HG02870 (cell line): ENCODE data around the gene CPB1.

ENCODE experiments used
- ATAC-seq: cut with Tn5 transposase; IDR thresholded peaks from one replicate; pipeline ENCODE4 v1.9.1; 2021; ENCODE audit warnings: mild to moderate bottlenecking, moderate library complexity; ENCODE audit not compliant: unreplicated experiment

The CPB1 gene

DNA sequence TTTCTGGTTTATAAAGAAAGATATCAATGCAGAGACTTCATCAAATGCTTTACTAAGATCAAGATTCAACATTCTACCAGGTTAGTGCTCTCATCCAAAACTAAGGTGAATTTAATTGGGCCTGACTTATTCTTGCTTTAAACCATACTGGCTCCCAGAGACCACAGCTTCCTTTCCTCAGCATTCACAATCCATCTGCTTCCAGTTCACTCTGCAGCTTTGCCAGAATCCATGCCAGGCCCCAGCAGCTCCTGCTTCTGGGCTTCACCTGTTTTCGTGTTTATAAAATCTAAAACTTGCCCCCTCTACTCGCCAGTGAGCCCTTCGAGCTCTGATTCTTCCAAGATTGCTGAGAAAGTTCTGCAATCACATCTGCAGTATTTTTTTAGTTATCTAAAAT lies 2.3 kb downstream of the CPB1 start:
- no peak for ATAC-seq

DNA sequence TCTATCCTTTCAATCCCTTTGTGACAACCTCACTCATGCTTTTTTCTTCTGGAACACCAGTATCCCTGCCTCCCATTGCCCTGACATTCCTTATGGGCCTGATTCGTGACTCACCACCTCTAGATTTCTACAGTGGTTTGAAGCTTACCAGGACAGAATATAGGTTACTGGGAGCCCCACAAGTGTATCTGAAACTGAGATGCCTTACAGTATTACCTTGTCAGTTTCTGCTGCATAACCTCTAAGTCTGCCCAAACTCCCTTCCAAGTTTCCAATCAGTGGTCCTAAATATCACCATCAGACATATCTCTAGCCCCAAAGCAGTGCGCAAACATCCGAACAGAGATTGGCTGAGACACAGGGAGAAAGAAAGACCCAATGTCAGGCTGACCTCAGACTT lies 5.6 kb downstream of the CPB1 start:
- no peak for ATAC-seq

DNA sequence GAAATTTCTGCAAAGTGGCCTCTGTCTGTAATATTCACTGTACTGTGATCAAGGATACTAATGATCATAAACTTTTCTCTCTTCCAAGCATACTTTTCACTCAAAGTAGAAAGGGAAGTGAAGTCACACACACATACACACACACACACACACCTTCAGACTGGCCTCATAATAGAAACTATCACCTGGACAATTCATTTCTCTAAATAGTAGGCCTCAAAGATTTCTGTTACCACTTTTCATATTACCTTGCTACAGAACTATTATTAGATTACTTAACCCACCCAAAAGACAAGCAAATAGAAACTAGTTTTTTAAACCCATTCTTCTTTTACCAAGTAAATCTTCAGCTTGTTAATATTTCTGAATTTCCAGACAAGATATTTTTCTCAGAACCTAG lies 12.2 kb downstream of the CPB1 start:
- peak; percentile 76 for ATAC-seq

DNA sequence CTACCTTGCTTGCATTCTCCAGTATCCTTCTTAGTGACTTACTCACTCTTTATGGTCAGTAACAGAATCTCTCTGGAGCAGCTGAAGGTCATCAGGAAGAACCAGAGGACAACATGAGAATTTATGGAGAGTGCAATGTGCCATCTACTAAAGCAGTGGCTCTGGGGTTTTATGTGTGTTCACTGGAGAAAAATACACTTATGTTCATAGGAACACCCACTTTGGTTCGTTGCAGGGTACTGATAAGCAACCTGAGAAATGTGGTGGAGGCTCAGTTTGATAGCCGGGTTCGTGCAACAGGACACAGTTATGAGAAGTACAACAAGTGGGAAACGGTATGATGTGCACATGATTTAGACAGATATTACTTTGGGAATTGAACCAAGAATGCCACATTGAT lies 12.8 kb downstream of the CPB1 start:
- no peak for ATAC-seq

DNA sequence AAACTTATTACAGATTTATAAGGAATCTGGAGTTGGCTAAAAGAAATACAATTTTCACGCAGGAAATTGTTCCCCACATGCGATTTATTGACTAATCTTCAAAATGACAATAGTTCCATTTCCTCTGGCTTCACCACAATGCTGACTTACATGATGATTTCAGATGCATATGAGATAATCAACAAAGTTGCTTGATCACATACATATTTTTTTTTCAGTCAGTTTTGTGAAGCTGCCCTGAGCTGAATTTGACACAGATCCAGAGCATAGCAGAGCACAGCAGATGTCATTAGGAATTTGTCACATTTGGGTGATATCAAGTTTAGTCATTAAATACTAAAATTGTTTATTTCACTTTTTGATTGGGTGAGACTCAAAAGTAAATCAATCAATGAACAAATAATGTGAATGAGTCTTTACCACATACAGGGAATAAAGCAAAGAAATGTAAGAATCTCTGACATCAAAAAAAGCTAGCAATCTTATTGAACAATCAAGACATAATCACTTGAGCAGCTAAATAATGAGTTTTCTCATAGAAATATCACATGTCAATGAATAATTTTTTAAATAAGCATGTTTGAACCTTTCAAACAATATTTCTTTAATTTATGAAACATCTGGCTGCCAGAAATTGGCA lies 18.3 kb downstream of the CPB1 start:
- no peak for ATAC-seq

DNA sequence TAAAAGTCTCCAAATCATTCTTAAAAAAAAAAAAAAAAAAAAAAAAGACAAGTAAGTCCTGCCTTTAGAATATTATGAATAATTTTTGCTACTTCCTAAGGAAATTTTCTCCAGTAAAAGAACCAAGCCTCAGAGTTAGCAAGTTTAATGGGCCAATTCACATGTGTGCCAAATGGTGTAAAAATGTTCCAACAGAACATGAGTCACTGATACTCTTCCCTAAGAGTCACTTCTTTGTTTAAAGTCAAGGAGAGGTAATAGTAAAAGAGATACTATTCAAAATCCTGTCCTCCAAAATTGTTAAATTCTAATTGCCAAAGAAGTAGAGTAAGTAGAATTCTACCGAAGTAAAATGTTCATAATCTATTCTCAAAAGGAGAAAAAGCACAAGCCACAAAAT lies 19.7 kb downstream of the CPB1 start:
- ATAC-seq, result no peak

DNA sequence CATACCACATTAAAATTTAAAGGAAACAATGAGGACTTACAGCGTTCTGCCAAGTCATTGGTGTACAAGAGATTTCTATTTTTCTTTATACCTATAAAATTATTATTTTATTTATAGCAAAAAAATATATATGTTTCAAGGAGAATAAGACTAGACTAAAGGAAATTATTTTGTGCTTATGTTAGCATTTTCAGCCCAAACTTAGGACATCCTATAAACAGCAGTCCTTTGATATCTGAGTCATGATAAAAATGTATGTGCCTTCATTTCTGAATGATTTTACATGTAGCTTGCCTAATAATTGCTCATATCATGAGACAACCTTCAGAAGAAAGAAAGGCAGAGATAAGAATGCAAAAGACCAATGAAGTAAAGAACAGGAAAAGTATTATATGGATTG lies 20.8 kb downstream of the CPB1 start:
- no peak for ATAC-seq

DNA sequence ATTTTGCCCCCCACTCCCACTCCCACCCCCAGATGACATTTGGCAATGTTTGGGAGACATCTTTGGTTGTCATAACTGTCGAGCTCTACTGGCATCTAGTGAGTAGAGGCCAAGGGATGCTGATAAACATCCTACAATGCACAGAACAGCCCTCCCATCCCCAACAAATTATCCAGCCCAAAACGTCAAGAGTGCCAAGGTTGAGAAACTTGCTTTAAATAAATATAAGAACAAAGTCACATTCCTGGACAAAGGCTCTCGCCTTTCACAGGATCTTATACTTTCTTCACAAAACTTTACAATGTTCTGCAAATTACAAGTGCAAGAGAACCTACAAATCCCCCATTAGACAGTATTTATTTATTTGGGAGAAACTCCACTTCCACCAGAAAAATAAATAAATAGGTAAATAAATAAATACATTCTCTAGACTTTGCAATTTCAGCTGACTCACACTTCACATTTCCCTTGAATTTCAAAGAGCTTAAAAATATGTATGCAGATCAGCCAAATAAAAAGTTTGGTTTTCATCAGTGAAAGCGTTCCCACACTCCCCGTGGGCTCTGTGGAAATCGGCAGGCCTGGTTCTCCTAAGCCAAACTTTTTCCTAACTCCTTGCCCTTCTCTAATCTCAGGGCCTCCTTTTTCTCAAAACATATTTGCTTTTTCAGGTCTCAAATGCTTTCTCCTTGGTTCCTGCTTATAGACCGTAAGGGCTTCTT lies 24.8 kb downstream of the CPB1 start:
- no peak for ATAC-seq

DNA sequence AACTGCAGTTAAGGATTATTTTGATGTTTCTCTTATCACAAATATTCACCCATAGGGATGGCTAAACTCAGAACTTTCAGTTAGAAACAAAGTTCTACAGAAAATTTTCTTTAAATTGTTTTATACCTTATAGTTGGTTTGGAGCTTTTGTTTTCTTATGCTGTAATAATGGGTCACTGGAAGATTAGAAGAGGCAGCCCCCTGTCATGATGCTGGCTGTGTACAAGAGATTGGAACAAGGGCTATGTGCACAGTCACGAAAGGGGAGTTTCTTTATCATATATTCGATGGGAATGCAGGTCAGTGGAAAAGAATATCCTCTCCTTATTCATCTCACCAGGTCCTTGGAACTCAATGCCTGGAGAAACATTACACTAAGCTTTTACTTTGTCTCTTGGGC lies 25.5 kb downstream of the CPB1 start:
- no peak for ATAC-seq

DNA sequence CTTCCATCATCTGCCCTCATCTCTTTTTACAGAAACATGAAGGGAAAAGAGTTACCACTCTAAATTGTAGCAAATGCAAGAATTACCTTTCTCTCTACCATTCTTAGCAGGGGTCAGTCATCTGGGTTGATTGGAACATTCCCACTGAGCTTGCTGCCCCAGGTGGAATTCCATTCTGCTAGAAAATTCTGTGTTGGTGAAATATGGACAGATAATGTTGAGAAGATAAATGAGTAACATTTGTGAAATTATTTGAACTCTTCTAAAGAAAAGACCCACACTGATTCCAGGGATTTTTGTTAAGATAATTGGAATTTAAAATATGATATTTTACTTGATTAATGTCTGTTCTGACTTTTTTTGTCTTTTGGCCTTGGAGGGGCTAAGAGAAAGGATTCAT lies 26.4 kb downstream of the CPB1 start:
- no peak for ATAC-seq

DNA sequence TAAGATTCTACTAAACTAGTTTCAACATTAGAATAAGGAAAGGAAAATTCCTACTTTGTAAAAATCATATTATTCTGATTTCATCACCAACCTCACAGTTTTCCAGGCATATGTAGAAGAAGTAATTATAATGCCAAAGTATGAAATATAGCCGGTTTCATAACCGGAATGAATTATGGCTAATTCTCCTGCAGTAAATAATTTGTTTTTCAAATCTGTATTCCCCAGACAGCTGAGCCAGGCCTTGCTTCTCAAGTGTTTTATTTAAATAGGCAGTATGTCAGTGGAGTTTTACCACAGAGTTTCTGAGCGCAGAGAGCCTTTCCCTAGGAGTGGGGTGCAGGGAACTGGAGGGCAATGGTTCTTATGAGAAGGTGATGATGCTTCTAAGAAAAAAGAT lies 28.8 kb downstream of the CPB1 start:
- no peak for ATAC-seq

DNA sequence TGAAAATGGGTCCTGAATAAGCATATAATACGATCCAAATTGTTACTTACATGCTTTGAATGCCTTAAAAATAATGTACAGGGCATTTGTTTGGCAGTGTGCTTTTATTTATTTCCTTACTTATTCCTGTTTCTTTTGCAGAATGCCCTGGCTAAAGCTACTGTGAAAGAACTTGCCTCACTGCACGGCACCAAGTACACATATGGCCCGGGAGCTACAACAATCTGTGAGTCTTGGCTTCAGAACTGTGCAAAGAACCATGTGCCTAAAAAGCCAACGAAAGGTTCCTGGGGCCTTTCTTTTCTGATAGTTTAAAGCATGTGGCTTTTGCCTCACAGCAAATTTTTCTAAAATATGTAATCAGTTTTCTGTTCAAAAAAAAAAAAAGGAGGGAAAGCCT lies 29.7 kb downstream of the CPB1 start:
- no peak for ATAC-seq

DNA sequence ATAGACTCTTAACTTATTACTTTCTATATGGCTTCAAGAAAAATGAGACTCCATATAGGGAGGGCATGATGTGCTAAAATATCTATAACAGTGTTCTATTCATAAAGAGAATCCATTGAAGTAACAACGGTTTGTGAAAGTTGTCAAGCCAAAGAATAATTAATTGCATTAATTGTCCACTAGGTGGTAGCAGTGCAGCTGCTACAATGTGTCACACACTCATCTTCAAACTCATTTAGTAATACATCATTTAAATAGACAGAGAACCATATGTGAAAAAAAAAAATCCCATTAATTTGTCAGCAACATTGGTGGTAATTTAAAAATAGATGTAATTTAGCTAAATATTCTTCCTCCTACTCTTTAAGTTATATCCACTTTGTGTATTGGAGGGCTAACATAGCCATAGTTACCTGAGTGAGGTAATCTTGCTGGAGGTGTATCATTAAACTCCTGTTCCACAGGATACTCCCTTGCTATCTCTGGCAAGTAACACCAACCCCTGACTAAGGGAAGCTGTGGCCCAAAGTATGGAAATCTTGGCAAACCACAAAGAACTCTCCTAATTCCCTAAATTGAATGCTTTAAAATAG lies 33.8 kb downstream of the CPB1 start:
- peak; percentile 73 for ATAC-seq

DNA sequence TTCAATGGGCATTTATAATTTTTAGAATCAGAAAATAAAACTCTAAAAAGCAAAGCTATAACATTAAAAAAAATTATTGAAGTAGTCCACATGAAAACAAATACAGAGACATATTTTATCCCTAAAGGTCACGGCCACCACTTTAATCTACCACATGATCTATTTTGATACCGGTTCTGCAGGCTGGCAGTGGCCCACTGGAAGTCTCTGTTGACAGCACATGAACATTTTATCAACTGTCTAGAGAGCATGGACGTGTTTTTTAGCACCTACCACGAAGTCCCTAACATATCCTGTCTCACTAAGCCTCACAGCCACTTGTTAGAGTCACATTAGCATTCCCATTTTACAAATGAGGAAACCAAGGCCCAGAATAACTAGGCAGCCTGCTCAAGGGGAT lies 35.7 kb downstream of the CPB1 start:
- ATAC-seq, result no peak

DNA sequence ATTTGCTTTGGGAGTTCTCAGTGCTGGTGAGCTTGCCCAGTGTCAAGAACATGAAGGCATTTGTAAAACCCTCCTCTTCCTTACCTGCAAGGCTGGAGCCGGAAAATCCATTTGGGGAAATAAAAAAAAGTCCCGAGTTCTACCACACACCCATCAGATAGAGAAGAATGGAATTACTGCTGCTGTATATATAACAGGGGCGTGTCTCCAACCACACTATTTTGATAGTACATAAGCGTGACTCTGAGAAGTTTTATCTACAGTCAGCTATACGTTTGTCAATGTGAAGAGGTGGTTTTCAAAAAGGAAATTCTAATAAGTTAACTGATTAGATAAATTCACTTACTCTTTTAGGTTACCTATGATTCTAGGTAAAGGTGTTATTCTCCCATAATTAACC lies 36.2 kb downstream of the CPB1 start:
- ATAC-seq, result no peak

DNA sequence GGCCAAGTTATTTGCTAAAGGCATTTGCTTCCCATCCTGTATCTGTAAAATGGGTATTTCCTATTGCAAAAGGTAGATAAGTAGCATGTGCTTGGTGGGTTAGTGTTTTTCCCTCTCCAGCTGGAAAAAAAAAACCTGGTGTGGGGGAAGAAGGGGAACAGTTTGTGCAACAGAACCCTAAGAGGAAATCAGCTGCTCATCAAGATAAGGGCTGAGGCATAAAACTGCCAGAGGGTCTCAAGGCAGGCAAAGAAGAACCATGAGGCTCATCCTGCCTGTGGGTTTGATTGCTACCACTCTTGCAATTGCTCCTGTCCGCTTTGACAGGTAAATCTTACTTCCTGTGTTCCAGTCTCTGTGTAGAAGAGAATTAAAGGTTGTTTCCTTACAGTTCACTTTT lies 37.4 kb downstream of the CPB1 start, which contains the start of gene CPA3:
TSS of gene CPA3 (plus strand) at position 248 of the 400 bp plus-strand sequence. CDS start at position 260, 12 bp downstream.
- ATAC-seq, result no peak

DNA sequence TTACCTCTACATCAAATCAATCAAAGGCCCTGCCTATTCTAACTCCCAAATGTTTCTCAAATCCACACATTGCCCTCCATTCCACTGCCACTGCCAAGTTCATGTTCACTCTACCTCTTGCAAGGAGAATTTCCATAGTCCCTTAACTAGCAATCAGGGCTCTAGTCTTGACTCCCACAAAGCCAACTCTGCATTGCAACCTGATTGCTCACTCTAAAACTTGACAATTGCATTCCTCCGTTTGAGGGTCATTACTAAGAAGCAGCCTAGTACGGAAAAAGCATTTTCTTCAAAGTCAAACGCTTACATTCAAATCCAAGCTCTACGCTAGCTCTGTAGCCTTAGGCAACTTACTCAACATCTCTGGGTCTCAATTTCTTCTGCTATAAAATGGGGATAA lies 38.6 kb downstream of the CPB1 start:
- no peak for ATAC-seq

DNA sequence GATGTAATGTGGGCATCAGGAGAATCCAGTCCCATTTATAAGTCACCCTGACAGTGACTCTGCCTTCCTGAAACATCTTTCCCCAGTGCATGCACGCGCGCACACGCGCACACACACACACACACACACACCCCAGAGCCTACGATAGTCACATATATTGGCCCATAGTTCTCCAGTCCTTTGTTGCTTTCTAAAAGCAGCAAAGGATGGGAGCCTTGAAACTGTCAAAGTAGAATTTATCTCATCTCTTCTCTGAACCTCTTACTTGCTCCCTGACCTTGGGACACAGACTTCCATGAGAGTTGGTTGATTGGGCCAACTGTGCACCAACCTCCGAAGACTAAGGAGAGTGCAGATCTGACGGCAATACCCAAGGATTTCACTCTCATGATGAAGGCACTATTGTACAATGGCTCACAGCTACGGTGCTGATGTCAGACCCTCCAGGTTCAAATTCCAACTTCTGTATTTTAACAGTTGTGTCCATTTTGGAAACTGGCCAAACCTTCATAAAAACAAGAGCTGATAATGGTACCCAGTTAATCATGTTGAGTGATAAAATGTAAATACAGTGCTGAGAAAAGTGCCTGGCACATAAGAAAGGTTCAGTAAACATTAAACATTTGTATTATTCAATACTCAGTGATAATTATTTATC lies 45.8 kb downstream of the CPB1 start:
- ATAC-seq, result no peak

DNA sequence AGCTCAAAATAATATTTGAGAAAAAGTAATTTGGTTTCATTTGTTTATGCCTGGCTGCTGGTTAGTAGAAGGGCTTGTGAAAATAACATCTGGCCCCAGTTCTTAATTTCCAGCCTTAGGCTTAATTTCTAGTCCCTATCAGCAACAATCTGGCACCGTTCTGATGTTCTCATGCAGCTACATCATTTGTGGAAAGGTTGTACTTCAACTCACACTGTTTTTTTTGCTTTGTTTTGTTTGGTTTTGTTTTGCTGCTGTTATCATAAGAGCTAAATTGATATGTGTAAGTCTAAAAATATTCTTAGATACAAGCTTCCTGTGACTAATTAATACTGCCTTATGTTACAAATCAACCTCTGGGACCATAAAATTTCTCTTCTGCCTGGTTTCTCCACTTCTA lies 46.4 kb downstream of the CPB1 start:
- ATAC-seq, result no peak

DNA sequence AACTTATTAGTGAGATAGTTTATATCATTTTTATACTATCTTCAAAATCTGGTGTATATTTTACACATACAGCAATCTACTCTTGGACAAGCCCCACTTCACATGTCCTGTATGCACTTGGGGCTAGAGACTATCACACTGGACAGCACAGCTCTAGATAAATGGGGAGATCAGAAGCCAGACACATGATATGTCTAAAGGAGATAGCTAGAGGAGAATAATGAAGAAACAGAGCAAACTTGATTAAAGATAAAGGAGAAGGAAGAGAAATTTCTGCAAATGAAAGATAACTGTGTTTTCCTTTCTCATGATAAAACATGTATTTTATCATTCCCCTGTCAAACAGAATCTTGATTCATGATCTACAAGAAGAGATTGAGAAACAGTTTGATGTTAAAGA lies 50.5 kb downstream of the CPB1 start:
- ATAC-seq, result no peak

DNA sequence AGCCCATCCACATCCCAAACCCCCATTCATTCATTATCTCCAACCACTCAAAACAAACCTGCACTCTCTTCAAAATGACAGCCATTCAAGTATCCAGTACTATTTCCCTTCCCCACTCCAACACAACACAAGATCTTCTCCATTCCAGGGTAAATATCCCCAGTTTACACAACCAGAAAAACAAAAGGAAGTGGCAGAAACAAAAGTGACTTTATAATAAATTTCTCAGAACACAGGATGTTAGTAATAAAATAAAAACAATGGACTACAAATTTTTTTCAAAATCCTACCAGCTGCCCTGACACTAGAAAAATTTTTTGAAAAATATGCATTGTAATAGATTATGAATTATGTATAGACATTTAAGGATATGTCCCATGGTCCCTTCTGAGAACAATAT lies 51.6 kb downstream of the CPB1 start:
- ATAC-seq, result no peak

DNA sequence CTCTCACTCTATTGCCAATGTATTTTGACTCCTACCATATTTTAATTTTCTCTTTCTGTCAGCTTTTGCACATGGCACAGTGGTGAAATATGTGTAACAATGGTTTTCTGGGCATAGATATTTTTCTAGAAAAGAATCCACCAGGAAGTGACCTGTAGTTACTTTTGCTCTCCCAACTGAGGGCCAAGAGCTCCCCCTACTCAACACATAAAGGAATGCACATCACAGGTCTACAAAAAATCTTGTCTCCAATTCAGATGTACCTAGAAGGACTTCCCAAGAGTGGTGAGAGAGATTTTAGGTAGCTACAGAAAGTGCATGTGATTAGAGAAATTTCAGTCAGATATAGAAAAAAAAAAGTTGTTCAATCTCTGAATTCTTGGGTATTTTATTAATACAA lies 53.1 kb downstream of the CPB1 start:
- ATAC-seq, result peak; percentile 68
